GM12874 (cell line): Measurements from ENCODE around the gene NMNAT2.

Experiments used
- TF ChIP-seq, protein P1 (sequence below): IDR thresholded peaks from 2 replicates; pipeline ENCODE4 v1.5.1; 2011; ENCODE audit warnings: low read depth, mild to moderate bottlenecking, control low read depth, low read length, moderate library complexity; ENCODE audit not compliant: insufficient read depth

The NMNAT2 gene

GRCh38 chr1:183353597-183353996, 64.6 kb downstream of the NMNAT2 start:
- TF ChIP-seq, protein P1, sequence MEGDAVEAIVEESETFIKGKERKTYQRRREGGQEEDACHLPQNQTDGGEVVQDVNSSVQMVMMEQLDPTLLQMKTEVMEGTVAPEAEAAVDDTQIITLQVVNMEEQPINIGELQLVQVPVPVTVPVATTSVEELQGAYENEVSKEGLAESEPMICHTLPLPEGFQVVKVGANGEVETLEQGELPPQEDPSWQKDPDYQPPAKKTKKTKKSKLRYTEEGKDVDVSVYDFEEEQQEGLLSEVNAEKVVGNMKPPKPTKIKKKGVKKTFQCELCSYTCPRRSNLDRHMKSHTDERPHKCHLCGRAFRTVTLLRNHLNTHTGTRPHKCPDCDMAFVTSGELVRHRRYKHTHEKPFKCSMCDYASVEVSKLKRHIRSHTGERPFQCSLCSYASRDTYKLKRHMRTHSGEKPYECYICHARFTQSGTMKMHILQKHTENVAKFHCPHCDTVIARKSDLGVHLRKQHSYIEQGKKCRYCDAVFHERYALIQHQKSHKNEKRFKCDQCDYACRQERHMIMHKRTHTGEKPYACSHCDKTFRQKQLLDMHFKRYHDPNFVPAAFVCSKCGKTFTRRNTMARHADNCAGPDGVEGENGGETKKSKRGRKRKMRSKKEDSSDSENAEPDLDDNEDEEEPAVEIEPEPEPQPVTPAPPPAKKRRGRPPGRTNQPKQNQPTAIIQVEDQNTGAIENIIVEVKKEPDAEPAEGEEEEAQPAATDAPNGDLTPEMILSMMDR: no peak

DNA sequence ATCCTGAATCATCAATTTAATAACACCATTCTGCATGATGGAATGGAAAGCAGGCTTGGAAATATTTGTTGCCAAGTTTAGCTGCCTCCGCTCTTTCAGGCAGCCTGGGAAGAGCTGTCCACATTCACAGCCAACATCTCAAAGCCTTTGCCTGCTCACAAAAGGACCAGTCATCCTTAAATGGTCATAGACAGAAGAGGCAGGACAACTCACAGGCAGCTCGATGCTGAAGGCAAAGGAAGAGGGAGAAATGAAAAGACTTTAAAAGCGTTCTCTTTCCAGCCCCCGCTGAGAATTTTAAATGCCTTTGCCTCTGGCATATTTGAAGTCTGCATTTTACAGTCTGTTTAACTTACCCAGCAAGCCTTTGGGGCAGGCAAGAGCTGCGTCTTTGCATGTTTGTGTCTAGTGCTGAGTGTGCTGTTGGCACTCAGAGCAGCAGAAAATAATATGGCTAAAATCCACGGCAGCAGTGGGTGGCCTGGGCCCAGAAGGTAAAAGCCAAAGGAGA, 68.9 kb downstream of the NMNAT2 start:
- TF ChIP-seq, protein P1: no peak

DNA sequence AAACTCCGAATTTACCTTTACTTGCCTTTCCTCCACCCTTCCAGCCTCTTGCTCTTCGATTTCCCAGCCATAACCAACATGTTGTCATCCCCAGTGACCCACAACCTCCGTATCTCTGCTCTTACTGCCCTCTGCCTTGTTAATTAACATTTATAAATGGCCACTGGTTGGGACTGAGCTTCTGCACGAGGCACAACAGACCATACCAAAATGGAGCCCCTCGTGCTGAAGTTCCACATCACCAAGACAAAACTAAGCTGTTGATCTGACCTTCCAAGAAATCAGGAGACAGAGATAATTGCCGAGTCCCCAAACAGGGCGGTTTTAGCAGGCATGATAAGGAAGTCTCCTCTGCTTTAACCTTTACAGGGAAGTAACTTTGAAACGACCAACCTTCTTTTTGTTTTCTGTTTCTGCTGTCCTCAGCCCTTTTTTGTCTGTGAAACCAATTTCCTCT, 71.9 kb downstream of the NMNAT2 start:
- TF ChIP-seq, protein P1: no peak

DNA sequence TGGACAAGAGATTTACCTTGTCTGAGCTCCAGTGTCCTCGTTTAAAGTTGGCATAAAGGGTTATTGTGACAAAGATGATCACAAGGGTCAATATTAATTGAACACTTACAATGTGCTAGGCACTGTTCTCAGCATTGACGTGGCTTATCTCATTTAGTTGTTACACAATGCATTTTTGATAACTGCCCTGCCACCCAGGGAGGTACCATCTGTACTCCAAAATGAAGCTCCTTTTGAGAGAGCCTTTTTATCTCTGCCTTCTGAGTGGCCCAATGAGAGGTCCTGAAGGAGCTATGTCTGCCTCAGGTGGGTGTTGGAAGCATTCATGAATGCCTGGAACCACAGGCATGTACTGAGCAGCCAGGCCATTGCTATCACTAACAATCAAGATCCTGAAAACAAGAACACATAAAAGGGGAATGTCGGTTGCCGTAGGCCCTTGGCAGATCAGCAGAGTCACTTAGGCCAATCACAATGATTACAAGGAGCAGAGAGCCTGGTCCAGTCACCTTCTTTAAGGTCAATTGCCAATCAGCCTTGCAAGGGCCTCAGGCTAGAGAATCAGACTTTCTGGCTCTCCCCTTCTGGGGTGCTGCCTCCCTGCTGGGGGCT, 78.5 kb downstream of the NMNAT2 start:
- TF ChIP-seq, protein P1: no peak

GRCh38 chr1:183331091-183331742, 87.0 kb downstream of the NMNAT2 start:
- TF ChIP-seq, protein P1: no peak

DNA sequence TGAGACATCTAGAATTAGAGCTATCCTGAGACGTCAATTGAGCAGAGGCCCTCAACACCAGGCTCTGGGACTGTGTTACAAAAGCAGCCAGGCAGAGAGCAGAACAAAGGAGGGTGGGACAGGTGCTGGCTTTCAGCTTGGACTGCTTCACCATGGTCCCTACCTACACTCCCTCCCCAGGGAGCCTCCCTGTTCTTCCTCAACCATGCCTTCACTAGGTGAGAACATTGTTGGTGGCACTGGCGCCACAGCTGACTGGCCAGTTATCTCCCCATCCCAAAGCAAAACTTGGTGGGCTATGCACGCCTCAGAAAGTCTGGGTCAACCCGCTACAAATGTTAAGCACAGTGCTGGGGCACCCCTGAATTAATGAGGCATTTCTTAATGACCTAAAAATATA, 87.8 kb downstream of the NMNAT2 start:
- TF ChIP-seq, protein P1: no peak

- TF ChIP-seq, protein P1: no peak
These were observed 89.8 kb downstream of the NMNAT2 start for GRCh38 chr1:183328371-183328770.
